CD14-positive monocyte (primary cell): ENCODE measurements around the gene TYK2. TPM values are rescaled to one million over a fixed set of nuclear protein-coding genes. Genes with fewer than 3 reads are reported as not detected.

Experiments
- DNase-seq, 3 donors: peaks; one replicate each; pipeline ENCODE4 v3.0.0-alpha.2; 2011 to 2022
- H2AFZ ChIP-seq: 2 replicates; pipeline ENCODE4 v1.6.0; 2012; ENCODE audit warnings: mild to moderate bottlenecking, low read depth, low read length, inconsistent platforms; ENCODE audit not compliant: insufficient read depth, poor library complexity, severe bottlenecking
- H3K27ac ChIP-seq, 2 donors: 1 replicate in 1 of 2; 2 replicates in 1 of 2; pipeline ENCODE4 v1.5.1; 2012 to 2013; ENCODE audit warnings: low read length in 2 of 2, control low read depth in 1 of 2, inconsistent platforms in 1 of 2, low read depth in 1 of 2, mild to moderate bottlenecking in 1 of 2
- H3K27me3 ChIP-seq, 2 donors: one replicate each; pipeline versions ENCODE4 v1.6.0 to v1.6.1; 2011 to 2013; ENCODE audit warnings: low read length in 2 of 2; ENCODE audit not compliant: control insufficient read depth in 2 of 2, insufficient read depth in 2 of 2
- H3K36me3 ChIP-seq, 2 donors: replicated peaks in 1 of 2; 1 replicate in 1 of 2; 2 replicates in 1 of 2; pipeline versions ENCODE4 v1.5.1 to v1.6.1; 2012 to 2013; ENCODE audit warnings: low read length in 2 of 2, control low read depth in 1 of 2, inconsistent platforms in 1 of 2, mild to moderate bottlenecking in 1 of 2; ENCODE audit not compliant: insufficient read depth in 2 of 2, control insufficient read depth in 1 of 2
- H3K4me1 ChIP-seq, 2 donors: 1 replicate in 1 of 2; 2 replicates in 1 of 2; pipeline versions ENCODE4 v1.5.1 to v1.6.1; 2012 to 2013; ENCODE audit warnings: low read length in 2 of 2, control low read depth in 1 of 2, inconsistent platforms in 1 of 2, mild to moderate bottlenecking in 1 of 2, moderate library complexity in 1 of 2; ENCODE audit not compliant: insufficient read depth in 2 of 2, control insufficient read depth in 1 of 2
- H3K4me2 ChIP-seq: replicated peaks from 2 replicates; pipeline ENCODE3; 2012; ENCODE audit warnings: low read length, moderate library complexity, mild to moderate bottlenecking; ENCODE audit not compliant: poor library complexity, severe bottlenecking; ENCODE audit errors: extremely low read depth
- H3K4me3 ChIP-seq, 3 experiments: fragments of 200-600 bp in 1 of 3; sonication (generic) in 1 of 3; replicated peaks in 1 of 3; 1 replicate in 2 of 3; 2 replicates in 1 of 3; pipeline ENCODE4 v1.5.1; 2011 to 2013; ENCODE audit warnings: low read length in 3 of 3, mild to moderate bottlenecking in 3 of 3, control low read depth in 2 of 3, low read depth in 2 of 3, inconsistent platforms in 1 of 3, moderate library complexity in 1 of 3
- H3K79me2 ChIP-seq: 2 replicates; pipeline ENCODE4 v1.6.0; 2012; ENCODE audit warnings: mild to moderate bottlenecking, control low read depth, inconsistent platforms, low read length, moderate library complexity; ENCODE audit not compliant: insufficient read depth
- H3K9ac ChIP-seq: 2 replicates; pipeline ENCODE4 v1.6.0; 2017; ENCODE audit warnings: low read length, mild to moderate bottlenecking; ENCODE audit not compliant: insufficient read depth, poor library complexity, severe bottlenecking
- H3K9me3 ChIP-seq, 2 donors: replicated peaks in 1 of 2; 1 replicate in 1 of 2; 2 replicates in 1 of 2; pipeline versions ENCODE4 v1.5.1 to v1.6.1; 2012 to 2013; ENCODE audit warnings: low read length in 2 of 2, control low read depth in 1 of 2; ENCODE audit not compliant: control insufficient read depth in 1 of 2, insufficient read depth in 1 of 2
- H4K20me1 ChIP-seq: 2 replicates; pipeline ENCODE4 v1.6.0; 2012; ENCODE audit warnings: mild to moderate bottlenecking, low read length, control low read depth, moderate library complexity; ENCODE audit not compliant: insufficient read depth
- H3K27ac Mint-ChIP-seq, 7 donors: one replicate each; pipeline ENCODE4 v1.8.0; 2020; ENCODE audit warnings: mild to moderate bottlenecking in 7 of 7, mixed read lengths in 7 of 7, moderate library complexity in 6 of 7, inconsistent platforms in 2 of 7
- H3K27me3 Mint-ChIP-seq, 3 donors: one replicate each; pipeline ENCODE4 v1.8.0; 2021 to 2022; ENCODE audit warnings: low read depth in 3 of 3, mild to moderate bottlenecking in 3 of 3, mixed read lengths in 3 of 3, moderate library complexity in 3 of 3, inconsistent platforms in 1 of 3
- H3K36me3 Mint-ChIP-seq, 2 donors: one replicate each; pipeline ENCODE4 v1.8.0; 2020; ENCODE audit warnings: mixed read lengths in 2 of 2, inconsistent platforms in 1 of 2, mild to moderate bottlenecking in 1 of 2
- H3K4me1 Mint-ChIP-seq: one replicate; pipeline ENCODE4 v1.8.0; 2020; ENCODE audit warnings: mild to moderate bottlenecking, mixed read lengths
- H3K4me3 Mint-ChIP-seq, 2 donors: one replicate each; pipeline ENCODE4 v1.8.0; 2020; ENCODE audit warnings: mild to moderate bottlenecking in 2 of 2, mixed read lengths in 2 of 2, moderate library complexity in 1 of 2
- H3K9me3 Mint-ChIP-seq, 7 donors: one replicate each; pipeline ENCODE4 v1.8.0; 2020 to 2022; ENCODE audit warnings: mixed read lengths in 7 of 7, mild to moderate bottlenecking in 6 of 7, moderate library complexity in 6 of 7, inconsistent platforms in 2 of 7
- WGBS: methylation state at CpG from one replicate; pipeline ENCODE4 v1.1.5; 2013; ENCODE audit warnings: missing lambda C conversion rate; ENCODE audit not compliant: insufficient coverage; 5-methylcytosine and 5-hydroxymethylcytosine counted together
- intact Hi-C, 2 donors: fragments of 100-400 bp; cut with micrococcal nuclease; formaldehyde crosslinking; loops; one replicate each; pipeline versions ENCODE4 v1.15.0 to v1.15.1; 2023
- polyA plus RNA-seq, 3 donors: library from polyadenylated mRNA; depleted of rRNA in 1 of 3; unstranded in 2 of 3; stranded (reverse) in 1 of 3; fragments of 300-500 nt in 2 of 3; fragments of >200 nt in 1 of 3; fragmentation: Illumina TruSeq in 2 of 3; gene quantifications; 1 replicate in 2 of 3; 2 replicates in 1 of 3; pipeline ENCODE4 v1.2.3, GENCODE V29; 2012 to 2021
- TF ChIP-seq, protein P1 (sequence below): fragments of 200-600 bp; IDR thresholded peaks from one replicate; pipeline ENCODE4 v1.8.0; 2022; ENCODE audit warnings: antibody characterized with exemption, mild to moderate bottlenecking

The TYK2 gene
- polyA plus RNA-seq, 3 donors: 82.9 to 441 (median 113) TPM

DNA sequence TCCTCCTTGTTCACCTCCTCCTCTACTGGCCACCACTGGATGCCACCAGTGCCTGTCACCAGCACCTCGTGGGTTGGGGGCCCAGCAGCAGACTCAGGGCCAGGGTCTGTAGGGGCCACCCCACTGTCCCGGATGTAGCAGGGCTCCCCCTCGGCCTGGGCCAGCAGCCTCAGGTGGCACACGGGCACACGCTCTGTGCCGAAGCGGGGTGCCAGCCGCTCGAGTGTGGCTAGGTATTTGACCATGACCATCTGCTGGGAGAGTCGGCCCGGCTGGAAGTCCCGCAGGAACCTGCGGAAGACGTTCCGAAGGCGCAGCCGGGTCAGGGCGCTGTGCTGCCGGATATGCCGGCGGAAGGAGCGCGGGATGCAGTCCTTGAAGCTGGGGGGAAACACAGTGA is 14.9 kb downstream of the TYK2 start:
- no peak for DNase-seq
- H3K36me3 ChIP-seq: peaks cover 89 to 96% of the 10 kb centered on the region in 2 donors

DNA sequence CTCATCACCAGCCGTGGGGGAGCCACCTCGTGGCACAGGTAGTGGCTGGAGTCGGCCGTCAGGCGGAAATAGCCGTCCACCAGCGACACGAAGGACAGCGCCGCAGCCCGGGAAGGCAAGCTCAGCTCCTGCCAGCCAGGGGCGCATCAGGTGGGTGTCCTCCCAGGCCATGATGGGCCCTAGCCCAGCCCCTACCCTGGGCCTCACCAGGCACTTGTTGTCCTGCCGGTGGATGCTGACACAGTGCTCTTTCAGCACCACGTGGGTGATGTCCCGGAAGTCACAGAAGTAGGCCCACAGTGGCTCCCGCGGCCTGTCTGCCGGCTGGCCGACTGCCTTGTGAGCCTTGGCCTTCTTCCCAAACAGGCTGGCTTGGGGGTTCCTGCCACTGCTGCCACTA is 15.7 kb downstream of the TYK2 start:
- H3K36me3 ChIP-seq: peaks cover 87 to 100% of the 10 kb centered on the region in 2 donors
- H3K79me2 ChIP-seq: peaks cover 46% of the 10 kb centered on the region
- H3K9me3 ChIP-seq: no peaks in the 10 kb centered on the region
- Mint-ChIP-seq H3K27me3 (peaks cover 0 to 2% (median 2%) of the 10 kb centered on the region in 3 donors), H3K27ac (peak overlapping the region in 1 of 7 donors; percentile 42), H3K4me1 (no peaks in the 10 kb centered on the region), H3K9me3 (no peaks in the 10 kb centered on the region), H3K4me3 (no peak overlapping the region), H3K36me3 (peaks cover 82 to 100% of the 10 kb centered on the region in 2 donors)
- no peak overlapping the region for H3K4me2 ChIP-seq
- no peak overlapping the region for H3K27ac ChIP-seq
- H3K27me3 ChIP-seq: no peaks in the 10 kb centered on the region
- WGBS: 96% methylated on average over 17 of the region's 19 CpGs
- peaks cover 73% of the 10 kb centered on the region for H4K20me1 ChIP-seq
- intact Hi-C loops: no loop called here
- TF ChIP-seq, protein P1, sequence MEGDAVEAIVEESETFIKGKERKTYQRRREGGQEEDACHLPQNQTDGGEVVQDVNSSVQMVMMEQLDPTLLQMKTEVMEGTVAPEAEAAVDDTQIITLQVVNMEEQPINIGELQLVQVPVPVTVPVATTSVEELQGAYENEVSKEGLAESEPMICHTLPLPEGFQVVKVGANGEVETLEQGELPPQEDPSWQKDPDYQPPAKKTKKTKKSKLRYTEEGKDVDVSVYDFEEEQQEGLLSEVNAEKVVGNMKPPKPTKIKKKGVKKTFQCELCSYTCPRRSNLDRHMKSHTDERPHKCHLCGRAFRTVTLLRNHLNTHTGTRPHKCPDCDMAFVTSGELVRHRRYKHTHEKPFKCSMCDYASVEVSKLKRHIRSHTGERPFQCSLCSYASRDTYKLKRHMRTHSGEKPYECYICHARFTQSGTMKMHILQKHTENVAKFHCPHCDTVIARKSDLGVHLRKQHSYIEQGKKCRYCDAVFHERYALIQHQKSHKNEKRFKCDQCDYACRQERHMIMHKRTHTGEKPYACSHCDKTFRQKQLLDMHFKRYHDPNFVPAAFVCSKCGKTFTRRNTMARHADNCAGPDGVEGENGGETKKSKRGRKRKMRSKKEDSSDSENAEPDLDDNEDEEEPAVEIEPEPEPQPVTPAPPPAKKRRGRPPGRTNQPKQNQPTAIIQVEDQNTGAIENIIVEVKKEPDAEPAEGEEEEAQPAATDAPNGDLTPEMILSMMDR: no peak
- no peak overlapping the region for H3K9ac ChIP-seq
- H3K4me3 ChIP-seq: no peak overlapping the region
- H3K4me1 ChIP-seq: no peaks in the 10 kb centered on the region
- no peak for DNase-seq
- no peak overlapping the region for H2AFZ ChIP-seq

More for the DNA sequence above, 14.9 kb downstream of the TYK2 start:
- Histone ChIP-seq H3K4me2 (no peak overlapping the region), H3K4me3 (no peak overlapping the region), H2AFZ (no peak overlapping the region), H3K79me2 (peaks cover 52% of the 10 kb centered on the region), H3K4me1 (no peaks in the 10 kb centered on the region), H3K9me3 (no peaks in the 10 kb centered on the region), H3K27me3 (no peaks in the 10 kb centered on the region), H3K9ac (no peak overlapping the region), H4K20me1 (peaks cover 70% of the 10 kb centered on the region), H3K27ac (no peak overlapping the region)
- H3K36me3 Mint-ChIP-seq: peaks cover 84 to 100% of the 10 kb centered on the region in 2 donors
- H3K4me1 Mint-ChIP-seq: no peaks in the 10 kb centered on the region
- no peak overlapping the region for H3K4me3 Mint-ChIP-seq
- no peaks in the 10 kb centered on the region for H3K9me3 Mint-ChIP-seq
- intact Hi-C loops: no loop called here
- 97% methylated on average over 23 of the region's 23 CpGs for WGBS
- H3K27ac Mint-ChIP-seq: peak overlapping the region in 1 of 7 donors; percentile 51
- peaks cover 0 to 2% (median 0%) of the 10 kb centered on the region in 3 donors for H3K27me3 Mint-ChIP-seq
- TF ChIP-seq, protein P1: no peak
